Colonic mucosa (tissue), 4 donors: ENCODE measurements around the gene LRRC26. TPM values are rescaled to one million over a fixed set of nuclear protein-coding genes. Genes with fewer than 3 reads are reported as not detected.

Source experiments
- DNase-seq: peaks from one replicate; pipeline ENCODE4 v3.0.0-alpha.2; 2020
- H3K27ac ChIP-seq: fragments of 200-600 bp; one replicate; pipeline ENCODE4 v1.8.0; 2021
- H3K27me3 ChIP-seq: fragments of 200-600 bp; one replicate; pipeline ENCODE4 v1.8.0; 2021
- H3K36me3 ChIP-seq: fragments of 200-600 bp; one replicate; pipeline ENCODE4 v1.8.0; 2021
- H3K4me1 ChIP-seq: fragments of 200-600 bp; one replicate; pipeline ENCODE4 v1.8.0; 2021; ENCODE audit warnings: mild to moderate bottlenecking
- H3K4me3 ChIP-seq: fragments of 200-600 bp; one replicate; pipeline ENCODE4 v1.8.0; 2021
- H3K9ac ChIP-seq, 2 donors: one replicate each; pipeline ENCODE4 v1.7.0; 2013; ENCODE audit warnings: control low read depth in 2 of 2, low read depth in 2 of 2, low read length in 2 of 2
- H3K9me3 ChIP-seq: fragments of 200-600 bp; one replicate; pipeline ENCODE4 v1.8.0; 2021
- intact Hi-C: fragments of 100-400 bp; cut with DNase I; formaldehyde crosslinking; loops from one replicate; pipeline ENCODE4 v1.14.1; 2022
- total RNA-seq, 2 donors: library from RNA; stranded (reverse); fragmentation: NEBNext Ultra II Directional in 1 of 2; extraction: Animal tissue kit (Norgen Biotek cat#: 25700) in 1 of 2; gene quantifications; one replicate each; pipeline ENCODE4 v1.2.1, GENCODE V29; 2021
- TF ChIP-seq, protein P1 (sequence below): fragments of 200-600 bp; IDR thresholded peaks from one replicate; pipeline ENCODE4 v1.8.0; 2022; ENCODE audit warnings: antibody characterized with exemption, mild to moderate bottlenecking
- donor health status: healthy.
- donor health status: DM: no; HTN: no; CAD: no.
- donor health status: DM: no; HTN: no; CAD: no.

LRRC26 gene
- total RNA-seq, 2 donors from 2014 or later: 64.6 to 95.8 TPM

DNA sequence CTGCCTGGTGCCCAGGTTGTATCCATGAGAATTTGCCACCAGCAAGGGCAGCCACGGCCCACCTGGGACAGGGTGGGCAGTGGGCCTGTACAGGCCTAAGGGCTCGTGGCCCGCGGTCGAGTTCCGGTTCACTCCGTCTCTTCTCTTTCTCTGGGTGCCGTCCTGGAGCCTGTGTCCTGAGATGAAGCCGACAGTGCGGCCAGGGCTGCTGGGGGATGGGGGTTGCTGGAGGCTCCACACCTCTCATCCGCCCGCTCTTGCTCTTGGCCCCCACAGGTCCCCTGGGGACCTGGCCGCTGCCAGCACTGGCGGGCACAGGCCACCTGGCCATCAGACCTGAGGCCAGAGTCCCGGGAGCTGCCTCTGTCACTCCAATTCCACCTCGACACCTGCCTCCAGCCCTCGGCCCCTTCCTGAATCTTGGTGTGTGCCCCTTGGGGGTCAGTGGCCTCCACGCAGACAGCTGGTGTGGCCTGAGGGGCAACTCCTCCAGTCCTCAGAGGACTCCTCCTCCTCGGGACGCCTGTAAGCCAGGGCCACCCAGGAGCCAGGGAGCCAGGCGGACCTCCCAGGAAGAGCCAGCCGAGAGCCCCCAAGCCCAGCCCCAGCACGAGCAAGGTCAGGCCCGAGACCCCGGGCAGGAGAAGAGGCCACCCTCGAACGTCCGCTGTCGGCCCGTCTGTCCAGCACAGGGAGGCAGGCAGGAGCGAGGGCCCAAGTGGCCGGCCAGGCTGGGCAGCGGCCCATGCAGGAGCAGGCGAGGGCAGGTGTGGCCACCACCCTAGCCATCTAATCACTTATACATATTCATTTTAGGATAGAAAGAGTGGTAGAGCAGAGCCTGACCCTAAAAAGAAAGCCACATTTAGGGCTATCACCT, 5.2 kb downstream of the LRRC26 start:
- H3K4me1 ChIP-seq: peaks cover 27% of the 10 kb centered on the region
- no peaks in the 10 kb centered on the region for H3K36me3 ChIP-seq
- no peak overlapping the region for H3K27ac ChIP-seq
- intact Hi-C loops: no loop called here
- no peak for DNase-seq
- no peak overlapping the region for H3K4me3 ChIP-seq
- H3K9me3 ChIP-seq: no peaks in the 10 kb centered on the region
- H3K9ac ChIP-seq: no peak overlapping the region
- TF ChIP-seq, protein P1, sequence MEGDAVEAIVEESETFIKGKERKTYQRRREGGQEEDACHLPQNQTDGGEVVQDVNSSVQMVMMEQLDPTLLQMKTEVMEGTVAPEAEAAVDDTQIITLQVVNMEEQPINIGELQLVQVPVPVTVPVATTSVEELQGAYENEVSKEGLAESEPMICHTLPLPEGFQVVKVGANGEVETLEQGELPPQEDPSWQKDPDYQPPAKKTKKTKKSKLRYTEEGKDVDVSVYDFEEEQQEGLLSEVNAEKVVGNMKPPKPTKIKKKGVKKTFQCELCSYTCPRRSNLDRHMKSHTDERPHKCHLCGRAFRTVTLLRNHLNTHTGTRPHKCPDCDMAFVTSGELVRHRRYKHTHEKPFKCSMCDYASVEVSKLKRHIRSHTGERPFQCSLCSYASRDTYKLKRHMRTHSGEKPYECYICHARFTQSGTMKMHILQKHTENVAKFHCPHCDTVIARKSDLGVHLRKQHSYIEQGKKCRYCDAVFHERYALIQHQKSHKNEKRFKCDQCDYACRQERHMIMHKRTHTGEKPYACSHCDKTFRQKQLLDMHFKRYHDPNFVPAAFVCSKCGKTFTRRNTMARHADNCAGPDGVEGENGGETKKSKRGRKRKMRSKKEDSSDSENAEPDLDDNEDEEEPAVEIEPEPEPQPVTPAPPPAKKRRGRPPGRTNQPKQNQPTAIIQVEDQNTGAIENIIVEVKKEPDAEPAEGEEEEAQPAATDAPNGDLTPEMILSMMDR: no peak
- H3K27me3 ChIP-seq: peaks cover 89% of the 10 kb centered on the region

DNA sequence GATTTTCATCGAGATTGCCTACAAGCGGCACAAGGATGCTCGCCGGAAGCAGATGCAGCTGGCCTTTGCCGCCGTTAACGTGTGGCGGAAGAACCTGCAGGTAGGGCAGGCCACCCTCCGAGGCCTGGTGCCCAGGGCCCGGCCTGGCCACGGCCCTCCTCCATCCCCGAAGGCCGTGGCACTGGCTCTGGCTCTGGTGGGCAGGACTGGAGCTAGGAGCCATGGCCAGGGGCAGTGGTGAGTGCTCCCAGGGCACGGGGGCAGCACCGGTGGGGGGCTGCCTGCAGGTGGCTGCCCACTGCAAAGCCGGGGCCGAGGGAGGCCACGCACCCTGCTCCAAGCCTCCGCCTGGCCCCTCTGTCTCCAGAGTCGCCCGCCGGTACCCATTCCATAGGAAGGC, 6.0 kb downstream of the LRRC26 start:
- DNase-seq: no peak
- peaks cover 27% of the 10 kb centered on the region for H3K4me1 ChIP-seq
- peaks cover 89% of the 10 kb centered on the region for H3K27me3 ChIP-seq
- no peaks in the 10 kb centered on the region for H3K36me3 ChIP-seq
- H3K4me3 ChIP-seq: no peak overlapping the region
- no peaks in the 10 kb centered on the region for H3K9me3 ChIP-seq
- TF ChIP-seq, protein P1: no peak
- H3K9ac ChIP-seq: no peak overlapping the region
- intact Hi-C loops: no loop called here
- no peak overlapping the region for H3K27ac ChIP-seq

DNA sequence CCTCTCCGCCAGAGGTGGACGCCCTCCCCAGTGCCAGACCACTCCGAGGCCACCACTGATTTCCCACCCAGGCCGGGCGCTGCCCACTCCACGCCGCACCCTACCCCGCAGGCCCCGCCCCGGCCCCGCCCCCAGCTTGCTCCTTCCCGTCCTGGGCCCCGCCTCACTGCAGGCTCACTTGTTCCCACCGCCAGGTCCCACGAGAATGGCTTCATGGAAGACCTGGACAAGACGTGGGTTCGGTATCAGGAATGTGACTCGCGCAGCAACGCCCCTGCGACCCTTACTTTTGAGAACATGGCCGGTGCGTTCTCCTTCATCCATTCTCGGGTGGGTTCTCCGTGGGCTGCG, 6.5 kb downstream of the LRRC26 start:
- no peak for DNase-seq
- H3K27ac ChIP-seq: no peak overlapping the region
- no peaks in the 10 kb centered on the region for H3K9me3 ChIP-seq
- H3K4me3 ChIP-seq: no peak overlapping the region
- H3K9ac ChIP-seq: peak overlapping the region in 1 of 2 donors; percentile 12
- no peaks in the 10 kb centered on the region for H3K36me3 ChIP-seq
- TF ChIP-seq, protein P1: no peak
- peaks cover 26% of the 10 kb centered on the region for H3K4me1 ChIP-seq
- H3K27me3 ChIP-seq: peaks cover 86% of the 10 kb centered on the region
- intact Hi-C loops: no loop called here

DNA sequence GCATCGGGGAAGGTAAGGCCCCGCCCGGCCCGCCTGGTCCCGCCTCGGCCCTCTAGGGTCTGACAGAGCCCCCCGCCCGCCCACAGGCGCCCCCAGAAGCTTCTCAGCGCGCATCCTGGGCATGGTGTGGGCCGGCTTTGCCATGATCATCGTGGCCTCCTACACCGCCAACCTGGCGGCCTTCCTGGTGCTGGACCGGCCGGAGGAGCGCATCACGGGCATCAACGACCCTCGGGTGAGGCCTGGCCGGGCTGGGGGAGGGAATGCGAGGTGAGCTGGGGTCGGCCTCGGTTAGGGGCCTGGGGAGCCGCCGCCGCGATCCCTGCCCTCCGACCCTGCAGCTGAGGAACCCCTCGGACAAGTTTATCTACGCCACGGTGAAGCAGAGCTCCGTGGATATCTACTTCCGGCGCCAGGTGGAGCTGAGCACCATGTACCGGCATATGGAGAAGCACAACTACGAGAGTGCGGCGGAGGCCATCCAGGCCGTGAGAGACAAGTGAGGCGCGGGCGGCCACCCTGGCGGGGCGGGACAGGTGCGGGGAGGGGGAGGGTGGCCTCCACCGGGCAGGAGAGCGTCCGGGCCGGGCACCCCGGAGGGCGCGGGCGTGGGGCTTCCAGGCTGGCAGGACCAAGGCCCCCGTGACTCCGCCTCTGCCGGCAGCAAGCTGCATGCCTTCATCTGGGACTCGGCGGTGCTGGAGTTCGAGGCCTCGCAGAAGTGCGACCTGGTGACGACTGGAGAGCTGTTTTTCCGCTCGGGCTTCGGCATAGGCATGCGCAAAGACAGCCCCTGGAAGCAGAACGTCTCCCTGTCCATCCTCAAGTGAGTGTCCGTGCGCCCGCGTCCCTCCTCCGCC, 7.1 kb downstream of the LRRC26 start:
- Histone ChIP-seq H3K27me3 (peaks cover 82% of the 10 kb centered on the region), H3K9ac (peak overlapping the region in 1 of 2 donors; percentile 12), H3K4me3 (no peak overlapping the region), H3K36me3 (no peaks in the 10 kb centered on the region), H3K4me1 (peaks cover 20% of the 10 kb centered on the region), H3K9me3 (no peaks in the 10 kb centered on the region), H3K27ac (no peak overlapping the region)
- peak; percentile 63 for DNase-seq
- TF ChIP-seq, protein P1: no peak
- intact Hi-C loops: no loop called here

DNA sequence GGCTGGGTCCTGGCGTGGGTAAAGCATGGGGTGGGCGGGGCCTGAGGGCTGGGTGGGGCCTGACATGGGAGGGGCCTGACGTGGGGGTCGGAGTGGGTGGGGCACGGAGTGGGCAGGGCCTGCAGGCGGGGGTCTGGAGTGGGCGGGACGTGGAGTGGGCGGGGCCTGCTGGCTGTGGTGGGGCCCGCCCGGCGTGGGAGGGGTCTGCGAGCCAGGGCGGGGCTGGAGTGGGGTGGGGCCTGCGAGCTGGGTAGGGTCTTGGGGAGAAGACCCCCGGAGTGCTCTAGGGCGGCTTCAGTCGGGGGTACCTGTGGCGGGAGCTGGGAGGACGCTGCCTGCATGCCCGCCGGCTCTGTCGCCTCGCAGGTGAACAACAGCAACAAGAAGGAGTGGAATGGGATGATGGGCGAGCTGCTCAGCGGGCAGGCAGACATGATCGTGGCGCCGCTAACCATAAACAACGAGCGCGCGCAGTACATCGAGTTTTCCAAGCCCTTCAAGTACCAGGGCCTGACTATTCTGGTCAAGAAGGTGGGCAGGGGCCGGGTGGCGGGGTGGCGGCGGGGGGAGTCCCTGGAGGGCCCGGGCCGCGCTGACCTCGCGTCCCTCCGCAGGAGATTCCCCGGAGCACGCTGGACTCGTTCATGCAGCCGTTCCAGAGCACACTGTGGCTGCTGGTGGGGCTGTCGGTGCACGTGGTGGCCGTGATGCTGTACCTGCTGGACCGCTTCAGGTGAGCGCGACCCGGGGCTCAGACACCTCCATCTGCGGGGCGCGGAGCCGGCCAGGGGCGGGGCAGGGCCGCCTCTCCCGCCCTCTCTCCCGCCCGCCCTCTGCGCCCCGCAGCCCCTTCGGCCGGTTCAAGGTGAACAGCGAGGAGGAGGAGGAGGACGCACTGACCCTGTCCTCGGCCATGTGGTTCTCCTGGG, 8.0 kb downstream of the LRRC26 start:
- DNase-seq: no peak
- Histone ChIP-seq H3K9me3 (no peaks in the 10 kb centered on the region), H3K9ac (no peak overlapping the region), H3K4me3 (no peak overlapping the region), H3K4me1 (peaks cover 16% of the 10 kb centered on the region), H3K36me3 (no peaks in the 10 kb centered on the region), H3K27me3 (peaks cover 80% of the 10 kb centered on the region), H3K27ac (no peak overlapping the region)
- TF ChIP-seq, protein P1: no peak
- intact Hi-C loops: no loop called here
